GM21423 (cell line): Measurements from ENCODE around the gene KLHL26.

ENCODE experiments used
- ATAC-seq: cut with Tn5 transposase; IDR thresholded peaks from one replicate; pipeline ENCODE4 v1.9.1; 2021; ENCODE audit warnings: mild to moderate bottlenecking, moderate library complexity; ENCODE audit not compliant: unreplicated experiment

KLHL26 gene

DNA sequence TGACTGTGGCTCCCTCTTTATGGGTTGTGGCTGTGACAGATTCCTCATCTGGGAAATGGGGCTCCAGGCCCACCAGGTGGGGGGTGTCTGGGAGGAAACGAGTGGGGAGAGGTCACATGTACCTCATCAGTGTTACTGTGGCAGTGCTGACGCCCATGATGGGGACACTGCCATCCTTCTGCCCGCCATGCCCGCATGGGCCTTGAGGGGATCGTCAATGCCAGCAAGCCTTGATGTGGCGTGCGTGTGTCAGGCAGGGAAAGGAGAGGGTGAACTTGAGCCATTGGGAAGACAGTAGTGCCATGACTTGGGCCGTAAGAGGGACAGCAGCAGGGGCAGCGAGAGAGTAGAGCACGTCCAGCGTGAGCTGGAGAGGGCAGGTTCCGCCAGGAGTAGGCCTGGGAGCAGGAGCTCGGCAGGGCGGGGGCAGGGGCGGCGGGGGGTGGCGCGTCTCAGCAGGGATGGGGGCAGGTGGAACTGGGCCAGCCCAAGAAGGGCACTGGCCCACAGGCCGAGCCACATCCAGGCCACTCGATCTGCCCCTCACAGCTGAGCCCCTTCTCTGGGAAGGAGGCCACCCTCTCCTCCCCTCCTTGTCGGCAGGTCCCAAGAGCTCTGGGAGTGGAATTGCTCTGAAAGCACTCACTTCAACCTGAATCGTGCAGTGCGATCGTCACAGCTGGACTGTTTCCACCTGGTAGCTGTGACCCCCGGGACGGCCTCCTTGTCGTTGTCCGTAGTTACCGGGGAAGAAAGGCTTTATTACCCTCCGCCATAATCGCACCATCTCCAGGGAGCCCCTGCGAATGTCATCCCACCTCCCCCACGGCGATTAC, 9.9 kb downstream of the KLHL26 start:
- no peak for ATAC-seq

DNA sequence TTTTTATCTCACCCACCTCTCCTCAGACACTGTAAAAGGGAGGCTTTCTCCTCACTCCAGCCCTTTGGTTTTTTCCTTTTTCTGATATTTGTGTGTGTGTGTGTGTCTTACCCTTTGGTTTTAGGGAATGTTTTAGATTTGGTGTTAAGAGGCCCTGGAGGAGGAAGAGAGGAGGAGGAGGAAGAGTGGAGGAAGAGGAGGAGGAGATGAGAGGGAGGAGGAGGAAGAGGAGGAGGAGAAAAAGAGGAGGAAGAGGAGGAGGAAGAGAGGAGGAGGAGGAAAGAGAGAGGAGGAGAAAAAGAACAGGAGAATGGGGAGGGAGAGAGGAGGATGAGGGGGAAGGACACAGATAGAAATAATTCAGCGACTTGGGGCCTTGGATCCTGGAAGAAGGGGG, 10.5 kb downstream of the KLHL26 start:
- no peak for ATAC-seq

DNA sequence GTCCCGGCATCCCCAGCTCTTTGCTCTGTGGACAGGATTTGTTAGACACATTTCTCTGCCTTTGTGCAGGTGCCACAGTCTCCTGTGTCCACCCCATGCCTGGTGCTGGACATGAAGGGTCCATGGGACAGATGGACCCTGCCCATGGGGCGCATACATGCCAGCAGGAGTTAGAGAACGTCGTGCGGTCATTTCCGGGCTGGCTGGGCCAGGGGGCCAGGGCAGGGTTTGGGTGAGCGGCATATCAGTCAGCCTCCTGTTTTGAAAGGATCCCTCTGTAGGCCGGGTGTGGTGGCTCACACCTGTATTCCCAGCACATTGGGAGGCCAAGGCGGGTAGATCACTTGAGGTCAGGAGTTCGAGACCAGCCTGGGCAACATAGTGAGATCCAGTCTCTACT, 11.0 kb downstream of the KLHL26 start:
- ATAC-seq: no peak

DNA sequence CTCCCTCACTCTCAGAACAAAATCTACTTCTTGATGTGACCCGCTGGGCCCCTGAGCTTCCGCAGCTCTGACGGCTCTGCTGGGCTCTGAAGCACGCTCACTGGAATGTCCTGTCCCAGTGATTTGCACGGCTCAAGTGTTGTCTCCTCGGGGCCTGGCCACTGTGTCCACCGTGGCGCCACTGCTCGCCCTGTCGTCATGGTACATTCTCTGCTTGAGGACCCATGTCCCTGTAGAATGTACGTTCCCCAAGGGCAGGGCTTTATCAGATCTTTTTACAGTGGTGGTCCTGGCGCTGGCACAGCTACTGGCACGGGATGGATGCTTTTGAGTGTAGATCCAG, 12.1 kb downstream of the KLHL26 start:
- ATAC-seq: no peak

DNA sequence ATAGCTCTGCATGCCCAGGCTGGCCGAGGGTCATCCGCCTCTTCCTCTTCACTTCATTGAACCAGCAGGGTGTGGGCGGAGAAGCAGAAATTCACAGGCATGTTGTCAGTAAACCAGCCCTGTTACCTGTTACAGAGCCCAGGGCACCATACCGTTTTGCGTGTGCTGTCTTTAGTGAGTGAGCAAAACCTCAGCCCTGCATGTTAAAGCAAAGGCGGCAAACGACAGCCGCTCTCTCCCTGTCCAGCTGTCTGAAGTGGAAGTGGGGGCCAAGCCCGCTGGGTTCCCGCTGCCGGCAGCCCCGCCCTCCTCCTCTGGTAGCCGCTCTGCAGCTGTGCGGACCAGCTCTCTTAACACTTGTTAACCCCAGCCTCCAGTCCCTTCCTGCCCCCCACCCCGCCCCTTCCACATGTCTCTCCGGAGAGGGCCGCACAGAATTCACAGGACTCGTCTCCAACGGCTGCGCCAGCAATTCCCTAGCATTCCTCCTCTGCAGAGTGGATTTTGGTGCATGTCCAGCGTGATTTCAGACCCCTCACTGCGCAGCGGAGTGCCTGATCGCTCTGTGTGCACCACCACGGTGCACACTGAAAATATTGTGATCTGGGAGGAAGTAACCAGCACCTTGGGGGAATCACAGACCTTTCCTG, 12.7 kb downstream of the KLHL26 start:
- no peak for ATAC-seq

DNA sequence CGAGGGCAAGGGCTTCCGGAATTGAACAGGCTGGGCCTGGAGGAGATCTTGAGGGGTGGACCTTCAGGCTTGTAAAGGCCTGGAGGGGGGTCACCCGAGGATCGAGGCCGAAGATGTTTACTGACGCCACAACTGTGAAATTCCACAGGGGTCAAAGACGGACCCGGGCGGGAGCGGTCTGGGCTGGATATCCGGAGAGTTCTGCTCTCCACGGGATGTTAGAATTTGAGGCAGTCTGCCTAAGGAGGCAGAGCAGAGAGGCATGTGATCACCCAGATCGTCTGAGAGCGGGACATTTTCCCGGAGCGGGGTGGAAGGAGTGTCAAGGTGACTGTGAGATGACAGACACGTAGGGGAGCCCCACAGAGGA, 13.2 kb downstream of the KLHL26 start:
- no peak for ATAC-seq

DNA sequence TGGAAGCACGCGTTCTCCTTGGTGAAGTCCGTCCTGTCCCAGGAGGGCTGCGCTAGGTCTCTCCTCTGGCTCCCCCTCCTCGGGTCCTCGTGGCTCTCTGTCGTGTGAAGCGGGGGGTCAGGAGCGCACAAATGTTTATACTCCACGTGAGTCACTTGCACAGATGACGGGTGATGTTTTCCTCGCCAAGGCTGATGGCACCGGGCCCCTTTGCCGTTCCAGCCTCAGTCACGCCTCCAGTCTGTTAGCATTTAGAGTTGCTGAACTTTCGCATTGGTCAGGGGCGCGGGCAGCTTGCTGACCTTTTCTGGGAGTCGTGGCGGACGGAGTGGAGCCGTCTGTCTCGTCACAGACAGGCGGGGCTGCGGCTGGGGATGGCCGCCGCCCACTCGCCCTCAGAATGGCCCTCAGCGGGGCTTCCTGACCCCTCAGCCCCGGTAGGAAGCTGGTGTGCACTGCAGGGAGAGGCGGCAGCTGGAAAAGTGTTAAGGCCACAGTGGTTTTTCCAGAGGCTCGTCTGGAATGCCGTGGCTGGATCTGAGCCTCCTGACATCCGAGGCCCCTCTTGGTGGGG, 13.7 kb downstream of the KLHL26 start:
- ATAC-seq: no peak

DNA sequence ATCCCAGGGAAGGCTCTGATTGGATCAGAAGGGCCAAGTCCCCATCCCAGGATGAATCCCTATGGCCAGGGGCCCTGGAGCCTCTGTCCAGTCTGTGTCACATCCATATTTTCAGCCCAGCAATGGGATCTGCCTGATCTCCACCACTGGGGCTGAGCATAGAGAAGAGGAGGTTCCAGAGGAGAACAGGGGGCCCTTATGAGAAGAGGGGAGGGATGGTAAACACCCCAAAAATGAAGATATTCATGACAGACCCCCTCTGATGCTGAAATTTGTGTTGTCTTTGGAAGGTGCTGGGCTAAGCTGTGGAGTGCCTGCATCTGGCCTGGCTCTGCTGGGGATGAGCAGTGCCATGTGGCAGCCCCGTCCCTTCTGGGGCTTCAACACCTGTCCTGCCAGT, 14.5 kb downstream of the KLHL26 start:
- no peak for ATAC-seq

DNA sequence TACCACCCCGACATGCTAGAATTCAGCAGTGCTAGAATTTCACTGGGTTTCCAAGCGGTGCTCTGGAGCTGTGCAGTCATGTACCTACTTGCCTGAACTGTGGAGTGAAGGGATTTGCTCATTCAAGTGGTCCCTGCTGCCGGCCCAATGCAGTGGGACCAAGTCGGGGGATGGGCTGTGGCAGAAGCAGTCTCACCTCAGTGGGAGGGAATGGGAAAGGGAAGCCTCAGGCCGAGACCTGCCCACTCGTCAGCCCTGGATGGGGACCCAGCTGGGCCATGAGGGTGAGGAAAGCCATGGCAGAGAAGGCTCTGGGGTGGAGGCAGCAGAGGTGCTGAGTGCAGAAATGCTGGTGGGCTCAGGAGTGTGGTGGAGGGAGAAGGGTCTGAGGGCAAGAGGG, 14.9 kb downstream of the KLHL26 start:
- ATAC-seq: no peak

DNA sequence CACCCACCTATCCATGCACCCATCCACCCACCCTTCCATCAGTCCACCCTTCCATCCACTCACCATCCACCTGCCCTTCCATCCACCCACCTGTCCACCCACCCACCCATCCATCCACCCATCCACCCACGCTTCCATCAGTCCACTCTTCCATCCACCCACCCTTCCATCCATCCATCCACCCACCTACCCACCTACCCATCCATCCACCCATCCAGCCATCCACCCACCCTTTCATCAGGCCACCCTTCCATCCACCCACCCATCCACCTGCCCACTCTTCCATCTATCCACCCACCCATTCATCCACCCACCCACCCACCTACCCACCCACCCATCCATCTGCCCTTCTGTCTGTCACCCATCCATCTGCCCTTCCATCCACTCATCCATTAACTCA, 17.0 kb downstream of the KLHL26 start:
- no peak for ATAC-seq

DNA sequence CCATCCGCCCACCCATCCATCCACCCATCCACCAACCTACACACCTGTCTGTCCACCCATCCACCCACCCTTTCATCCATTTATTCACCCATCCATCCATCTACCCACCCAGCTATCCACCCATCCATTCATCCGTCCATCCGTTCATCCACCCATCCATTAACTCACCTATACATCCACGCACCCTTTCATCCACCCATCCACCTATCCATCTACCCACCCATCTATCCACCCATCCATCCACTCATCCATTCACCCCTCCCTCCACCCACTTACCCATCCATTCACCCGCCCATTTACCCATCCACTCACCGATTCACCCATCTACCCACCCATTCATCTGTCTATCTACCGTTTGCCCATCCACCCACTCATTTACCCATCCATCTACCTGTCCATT, 17.6 kb downstream of the KLHL26 start:
- no peak for ATAC-seq

DNA sequence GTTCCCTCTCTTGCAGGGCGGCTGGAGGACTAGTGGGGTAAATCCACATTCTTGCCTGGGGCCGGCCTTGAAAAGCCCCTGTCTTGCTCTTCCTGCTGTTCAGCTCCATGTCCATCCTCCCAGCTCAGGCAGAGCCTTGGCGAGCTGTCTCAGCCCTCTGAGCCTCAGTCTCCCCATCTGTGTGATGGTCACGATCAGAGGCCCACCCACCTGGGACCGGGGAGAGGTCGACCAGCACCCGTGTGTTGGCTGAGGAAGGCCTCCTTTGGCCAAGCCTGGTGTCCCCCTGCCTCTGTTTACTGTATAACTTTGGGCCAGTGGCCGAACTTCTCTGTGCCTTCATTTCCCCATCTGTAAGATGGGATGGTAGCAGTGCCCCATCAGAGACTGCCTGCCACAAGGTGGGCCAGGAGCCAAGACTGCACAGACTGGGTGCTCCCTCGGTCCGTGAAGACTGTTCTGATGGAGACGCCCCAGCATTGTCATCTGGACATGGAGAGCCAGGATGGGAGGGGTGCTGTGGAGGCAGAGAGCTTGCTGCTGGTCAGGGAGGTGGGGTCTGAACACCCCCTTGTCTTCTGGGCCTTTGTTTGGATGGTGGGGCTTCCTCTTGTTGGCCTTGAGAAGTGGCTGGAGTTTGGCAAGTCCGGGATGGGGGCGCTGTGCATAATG, 18.5 kb downstream of the KLHL26 start:
- no peak for ATAC-seq

DNA sequence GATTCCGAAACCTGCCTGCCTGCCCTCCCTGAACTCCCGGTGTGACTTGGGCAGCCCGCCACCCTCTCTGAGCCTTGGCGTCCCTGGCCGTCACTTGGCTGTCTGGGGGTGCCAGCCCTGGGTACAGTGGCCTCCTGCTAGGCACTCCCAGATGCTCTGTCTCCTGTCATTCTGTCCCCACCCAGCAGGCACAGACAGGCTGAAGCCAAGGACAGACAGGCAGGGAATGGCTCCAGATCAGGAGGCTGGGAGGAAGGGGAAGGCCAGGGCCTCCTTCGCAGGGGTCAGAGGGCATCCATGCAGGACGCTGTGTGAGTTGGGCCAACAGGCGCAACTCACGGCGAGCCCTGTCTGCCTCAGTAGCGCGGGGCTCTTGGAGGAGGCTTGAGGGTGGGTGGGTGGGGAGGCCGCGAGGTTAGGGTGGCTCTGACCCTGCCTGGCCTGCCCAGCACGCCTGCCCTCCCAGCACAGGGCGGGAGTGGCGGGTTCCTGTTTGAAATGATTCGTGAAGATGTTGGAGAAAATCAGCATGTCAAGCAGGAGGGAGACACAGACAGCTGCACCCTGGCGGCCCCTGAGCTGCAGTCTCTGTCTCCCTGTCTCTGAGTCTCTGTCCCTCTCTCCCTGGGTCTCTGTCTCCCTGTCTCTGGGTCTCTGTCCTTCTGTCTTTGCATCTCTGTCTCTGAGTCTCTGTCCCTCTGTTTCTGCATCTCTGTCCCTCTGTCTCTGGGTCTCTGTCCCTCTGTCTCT, 19.7 kb downstream of the KLHL26 start:
- no peak for ATAC-seq

DNA sequence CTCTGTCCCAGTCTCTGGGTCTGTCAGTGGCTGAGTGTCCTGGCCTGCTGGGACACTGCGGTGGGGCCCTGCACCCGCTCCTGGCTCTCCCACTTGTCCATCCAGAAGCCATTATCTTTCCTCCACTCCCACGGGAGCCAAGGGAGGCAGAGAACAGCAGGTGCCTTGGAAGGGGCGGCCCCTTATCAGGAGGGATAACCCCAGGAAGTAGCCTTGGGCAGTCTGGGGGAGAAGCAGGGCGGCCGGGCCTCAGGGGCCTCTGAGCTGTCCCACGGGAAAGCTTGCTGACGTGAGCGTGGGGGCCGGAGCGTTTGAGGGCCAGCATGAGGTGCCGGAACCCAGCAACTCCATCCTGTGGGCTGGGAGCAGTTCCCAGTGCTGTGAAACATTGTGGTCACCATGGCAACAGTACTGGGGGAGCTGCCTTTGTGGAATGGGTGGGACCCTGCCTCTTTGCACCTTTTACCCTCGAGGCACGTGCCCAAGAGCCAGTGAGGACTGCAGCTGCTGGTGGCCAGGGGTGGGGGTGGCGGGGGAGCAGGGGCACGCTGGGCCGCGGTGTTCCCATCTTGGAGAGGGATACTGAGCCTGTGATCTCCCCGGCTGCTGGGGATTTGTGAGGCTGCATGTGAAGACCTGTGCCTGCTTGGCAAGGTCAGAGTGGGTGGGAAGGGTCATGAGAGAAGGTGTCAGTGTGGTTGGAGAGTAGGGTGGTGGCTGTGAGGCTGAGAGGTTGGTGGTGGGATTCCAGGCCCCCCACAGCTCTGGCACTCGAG, 20.9 kb downstream of the KLHL26 start:
- ATAC-seq: no peak

DNA sequence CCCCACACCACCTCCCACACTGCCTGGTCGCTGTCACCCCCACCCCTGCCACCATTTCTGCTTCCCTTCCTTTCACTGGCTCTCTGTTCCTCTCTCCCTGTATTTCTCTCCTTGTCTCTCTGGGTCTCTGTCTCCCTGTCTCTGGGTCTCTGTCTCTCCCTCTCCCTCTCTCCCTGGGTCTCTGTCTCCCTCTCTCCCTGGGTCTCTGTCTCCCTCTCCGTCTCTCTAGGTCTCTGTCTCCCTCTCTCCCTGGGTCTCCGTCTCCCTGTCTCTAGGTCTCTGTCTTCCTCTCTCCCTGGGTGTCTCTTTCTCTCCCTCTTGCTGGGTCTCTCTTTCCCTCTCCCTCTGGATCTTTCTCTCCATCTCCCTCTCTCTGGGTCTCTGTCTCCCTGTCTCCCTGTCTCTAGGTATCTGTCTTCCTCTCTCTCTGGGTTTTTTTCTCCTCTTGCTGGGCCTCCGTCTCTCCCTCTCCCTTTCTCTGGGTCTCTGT, 21.6 kb downstream of the KLHL26 start:
- no peak for ATAC-seq

DNA sequence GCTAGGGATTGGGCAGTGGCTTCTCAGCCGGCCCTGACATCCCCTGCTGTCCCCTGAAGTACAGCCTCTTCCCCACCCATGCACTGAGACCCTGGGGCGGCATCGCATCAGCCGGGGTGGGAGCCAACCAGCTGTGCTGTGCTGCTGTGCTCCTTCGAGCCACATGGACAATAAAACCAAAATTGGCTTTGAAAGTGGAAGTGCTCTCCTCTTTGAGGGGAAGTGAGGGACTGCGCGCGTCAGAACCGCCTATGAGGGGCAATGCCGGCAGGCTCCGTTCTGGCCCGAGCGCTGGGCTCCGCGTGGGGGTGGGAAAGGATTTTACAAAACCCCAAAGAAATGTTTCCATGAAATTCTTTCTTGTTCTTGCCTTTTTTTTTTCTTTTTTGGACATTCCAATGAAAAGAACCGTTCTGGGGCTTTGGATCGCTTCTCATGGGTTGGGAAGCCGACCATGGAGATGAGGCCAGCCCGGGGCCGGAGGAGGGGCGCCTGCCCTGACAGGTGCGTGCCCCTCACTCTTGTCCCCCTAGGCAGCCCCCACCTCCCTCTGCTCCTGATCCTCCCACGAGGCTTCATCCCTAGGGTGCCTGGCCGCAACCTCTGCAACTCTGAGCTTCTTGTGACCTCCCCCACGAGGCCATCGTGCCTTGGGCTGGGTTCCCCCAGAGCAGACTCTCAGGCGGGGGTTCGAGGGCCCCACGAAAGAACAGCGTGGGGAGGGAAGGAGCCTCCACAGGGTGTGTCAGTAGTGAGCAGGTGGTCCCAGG, 22.6 kb downstream of the KLHL26 start:
- ATAC-seq: no peak

DNA sequence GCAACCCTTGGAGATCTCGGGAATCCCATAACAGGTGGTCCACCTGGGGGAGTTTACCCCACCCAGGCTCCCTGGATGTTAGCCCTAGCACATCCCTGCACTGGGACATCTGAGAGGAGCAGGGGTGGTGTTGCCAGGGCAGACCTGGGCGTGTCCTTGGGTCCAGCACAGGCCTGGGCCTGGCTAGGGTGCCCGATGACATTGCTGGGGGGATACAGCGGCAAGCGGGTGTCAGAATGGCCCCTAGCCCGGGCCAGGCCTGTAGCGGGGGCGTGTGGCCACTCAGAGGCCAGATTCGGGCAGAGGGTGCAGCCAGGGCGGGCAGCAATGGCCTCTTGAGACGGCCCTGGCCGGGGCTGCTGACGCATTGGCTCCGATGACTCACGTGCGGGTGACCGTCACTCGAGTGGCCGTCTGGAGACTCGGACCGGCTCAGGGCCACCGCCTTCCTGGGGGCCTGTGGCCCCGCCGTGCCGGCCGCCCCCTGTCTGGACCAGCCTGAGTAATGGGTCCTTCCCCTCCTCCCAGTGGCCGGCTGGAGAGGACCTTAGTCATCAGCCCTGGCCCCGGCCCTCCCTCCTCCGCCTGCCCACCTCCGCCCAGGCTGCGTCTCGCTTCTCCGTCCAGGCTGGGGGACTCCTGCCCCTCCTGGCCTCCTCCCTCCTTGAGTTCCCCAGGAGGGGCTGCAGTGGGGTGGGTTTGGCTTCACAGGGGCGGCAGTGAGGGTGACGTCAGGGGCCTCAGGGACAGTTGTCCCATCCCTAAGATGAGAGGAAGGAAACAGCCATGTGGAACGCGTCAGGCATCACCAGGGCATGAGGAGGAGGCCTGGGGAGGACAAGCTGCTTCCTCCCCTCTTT, 23.5 kb downstream of the KLHL26 start:
- ATAC-seq: no peak

DNA sequence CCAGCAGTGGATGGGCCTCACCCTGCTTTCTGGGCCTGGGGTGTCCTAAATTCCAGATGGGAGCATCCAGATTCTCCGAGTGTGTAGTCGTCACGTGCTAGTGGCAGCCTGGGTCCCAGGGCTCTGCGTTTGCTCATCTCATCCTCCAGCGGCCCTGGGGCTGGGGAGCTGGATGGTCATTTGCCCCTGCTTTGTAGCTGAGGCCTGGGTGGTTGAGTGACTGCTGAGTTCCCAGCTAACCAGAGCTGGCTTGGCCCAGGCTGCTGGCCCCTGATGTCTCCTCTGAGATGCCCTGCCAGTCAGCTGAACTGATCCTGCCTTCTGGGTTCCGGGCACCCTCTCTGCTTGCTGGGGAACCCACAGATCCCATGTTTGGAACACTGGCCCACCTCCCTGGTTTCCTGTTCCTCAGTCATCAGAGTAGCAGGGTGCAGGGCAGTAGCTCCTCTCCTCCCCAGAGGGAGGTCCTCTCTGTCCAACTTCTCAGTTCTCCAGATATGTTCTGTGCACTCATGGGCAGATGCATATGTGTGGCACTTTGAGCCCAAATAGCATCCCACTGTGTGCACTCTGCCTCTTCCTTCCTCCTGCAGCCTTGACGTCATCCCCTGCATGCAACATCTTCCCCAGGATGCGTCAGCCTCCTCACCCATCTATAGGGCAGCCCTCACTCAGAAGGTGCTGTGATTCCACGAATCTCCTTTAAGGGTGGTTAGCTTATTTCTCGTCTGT, 24.3 kb downstream of the KLHL26 start:
- no peak for ATAC-seq
